SU-DHL-6 (cell line): ENCODE results near the gene FBXW11.

Source experiments
- H2AFZ ChIP-seq: fragments of 200-600 bp; sonication (generic); 2 replicates; pipeline ENCODE4 v1.6.1; 2014; ENCODE audit warnings: low read depth, mild to moderate bottlenecking, moderate library complexity, mixed read lengths, antibody characterized with exemption, low read length; ENCODE audit not compliant: severe bottlenecking
- H3F3A ChIP-seq: fragments of 200-600 bp; shearing (Covaris generic); 2 replicates; pipeline ENCODE4 v1.6.0; 2016; ENCODE audit warnings: antibody characterized with exemption, mild to moderate bottlenecking; ENCODE audit not compliant: insufficient read depth
- H3K27ac ChIP-seq: fragments of 200-600 bp; sonication (generic); 2 replicates; pipeline ENCODE4 v1.5.1; 2016; ENCODE audit warnings: low read depth, mild to moderate bottlenecking, low read length, moderate library complexity, mixed read lengths
- H3K27me3 ChIP-seq: fragments of 200-600 bp; sonication (generic), shearing (Covaris generic); 2 replicates; pipeline ENCODE4 v1.6.0; 2014; ENCODE audit warnings: mild to moderate bottlenecking, low read length
- H3K36me3 ChIP-seq: fragments of 200-600 bp; sonication (generic); 2 replicates; pipeline ENCODE4 v1.6.1; 2014; ENCODE audit warnings: mild to moderate bottlenecking, low read length, mixed read lengths
- H3K4me2 ChIP-seq: fragments of 300-600, 200-600 bp; shearing (Covaris generic), sonication (generic); 2 replicates; pipeline ENCODE4 v1.6.0; 2014; ENCODE audit warnings: low read length, low read depth, mild to moderate bottlenecking; ENCODE audit not compliant: poor library complexity, severe bottlenecking
- H3K4me3 ChIP-seq: fragments of 200-600 bp; sonication (generic); 2 replicates; pipeline ENCODE4 v1.5.1; 2014; ENCODE audit warnings: antibody characterized with exemption, low read length, mild to moderate bottlenecking, mixed read lengths; ENCODE audit not compliant: insufficient read depth, poor library complexity, severe bottlenecking
- H3K79me2 ChIP-seq: fragments of 200-600 bp; sonication (generic); 2 replicates; pipeline ENCODE4 v1.6.1; 2014; ENCODE audit warnings: mild to moderate bottlenecking, low read length, moderate library complexity; ENCODE audit not compliant: insufficient read depth
- H3K9ac ChIP-seq: fragments of 200-600 bp; sonication (generic); 2 replicates; pipeline ENCODE4 v1.7.0; 2014; ENCODE audit warnings: mild to moderate bottlenecking, low read length
- H3K9me2 ChIP-seq: fragments of 200-600 bp; sonication (generic); replicated peaks from 2 replicates; pipeline ENCODE4 v1.6.1; 2014; ENCODE audit warnings: low read length; ENCODE audit not compliant: insufficient read depth
- H3K9me3 ChIP-seq: fragments of 200-600 bp; sonication (generic); 2 replicates; pipeline ENCODE4 v1.6.1; 2014; ENCODE audit warnings: low read length, mixed read lengths; ENCODE audit not compliant: insufficient read depth
- H4K20me1 ChIP-seq: fragments of 200-600 bp; sonication (generic); 2 replicates; pipeline ENCODE4 v1.6.1; 2014; ENCODE audit warnings: low read depth, mild to moderate bottlenecking, antibody characterized with exemption, low read length, moderate library complexity, mixed read lengths
- EZH2phosphoT487 ChIP-seq: fragments of 200-600 bp; sonication (generic), shearing (Covaris generic); conservative IDR thresholded peaks from 2 replicates; pipeline ENCODE4 v1.6.1; 2018; ENCODE audit warnings: mild to moderate bottlenecking, antibody characterized with exemption, low read length, moderate library complexity, mixed read lengths
- TF ChIP-seq, protein P1 (sequence below): fragments of 200-600 bp; sonication (generic); IDR thresholded peaks from one replicate; pipeline ENCODE4 v1.5.1; 2017; ENCODE audit warnings: antibody characterized with exemption, mild to moderate bottlenecking, low read length, moderate library complexity; ENCODE audit not compliant: insufficient read depth, poor library complexity, severe bottlenecking

Gene FBXW11

GRCh38 chr5:171934586-171934985, 71.9 kb downstream of the FBXW11 start:
- H3K9me2 ChIP-seq, result no peaks in the 10 kb centered on the region
- TF ChIP-seq EZH2phosphoT487, result no peak
- TF ChIP-seq, protein P1, sequence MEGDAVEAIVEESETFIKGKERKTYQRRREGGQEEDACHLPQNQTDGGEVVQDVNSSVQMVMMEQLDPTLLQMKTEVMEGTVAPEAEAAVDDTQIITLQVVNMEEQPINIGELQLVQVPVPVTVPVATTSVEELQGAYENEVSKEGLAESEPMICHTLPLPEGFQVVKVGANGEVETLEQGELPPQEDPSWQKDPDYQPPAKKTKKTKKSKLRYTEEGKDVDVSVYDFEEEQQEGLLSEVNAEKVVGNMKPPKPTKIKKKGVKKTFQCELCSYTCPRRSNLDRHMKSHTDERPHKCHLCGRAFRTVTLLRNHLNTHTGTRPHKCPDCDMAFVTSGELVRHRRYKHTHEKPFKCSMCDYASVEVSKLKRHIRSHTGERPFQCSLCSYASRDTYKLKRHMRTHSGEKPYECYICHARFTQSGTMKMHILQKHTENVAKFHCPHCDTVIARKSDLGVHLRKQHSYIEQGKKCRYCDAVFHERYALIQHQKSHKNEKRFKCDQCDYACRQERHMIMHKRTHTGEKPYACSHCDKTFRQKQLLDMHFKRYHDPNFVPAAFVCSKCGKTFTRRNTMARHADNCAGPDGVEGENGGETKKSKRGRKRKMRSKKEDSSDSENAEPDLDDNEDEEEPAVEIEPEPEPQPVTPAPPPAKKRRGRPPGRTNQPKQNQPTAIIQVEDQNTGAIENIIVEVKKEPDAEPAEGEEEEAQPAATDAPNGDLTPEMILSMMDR, result no peak
- no peak overlapping the region for H3K4me3 ChIP-seq
- H3K9me3 ChIP-seq, result no peaks in the 10 kb centered on the region
- no peaks in the 10 kb centered on the region; the same call in 1 of the 2 replicates for H3F3A ChIP-seq
- H2AFZ ChIP-seq, result no peak overlapping the region
- no peak overlapping the region for H3K27ac ChIP-seq
- peaks cover 85% of the 10 kb centered on the region for H3K79me2 ChIP-seq
- H3K36me3 ChIP-seq, result no peaks in the 10 kb centered on the region
- no peaks in the 10 kb centered on the region for H3K27me3 ChIP-seq
- H3K4me2 ChIP-seq, result no peak overlapping the region
- 0 out of 2 replicates have a peak, but pooled peaks cover 3% of the 10 kb centered on the region for H4K20me1 ChIP-seq
- no peak overlapping the region for H3K9ac ChIP-seq

DNA sequence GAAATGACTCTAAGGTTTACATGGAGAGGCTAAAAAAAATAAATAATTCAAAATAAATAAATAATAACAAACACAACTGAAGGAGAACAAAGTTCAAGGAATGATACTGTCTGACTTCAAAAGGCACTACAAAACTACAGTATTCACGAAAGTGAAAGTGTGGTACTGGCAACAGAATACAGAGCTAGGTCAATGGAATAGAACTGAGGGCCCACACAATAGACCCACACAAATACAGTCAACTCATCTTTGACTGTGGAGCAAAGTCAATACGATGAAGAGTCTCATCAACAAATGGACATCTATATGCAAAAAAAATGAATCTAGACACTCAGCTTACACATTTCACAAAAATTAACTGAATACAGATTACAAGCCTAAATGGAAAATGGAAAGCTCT, 75.3 kb downstream of the FBXW11 start:
- H3K36me3 ChIP-seq, result 0 out of 2 replicates have a peak, but pooled peaks cover under 1% of the 10 kb centered on the region
- H4K20me1 ChIP-seq, result 0 out of 2 replicates have a peak, but pooled peaks cover 4% of the 10 kb centered on the region
- TF ChIP-seq EZH2phosphoT487, result no peak
- TF ChIP-seq, protein P1, result no peak
- H3K4me2 ChIP-seq, result peak overlapping the region; percentile 26
- H2AFZ ChIP-seq, result no peak overlapping the region
- no peak overlapping the region for H3K27ac ChIP-seq
- H3F3A ChIP-seq, result no peaks in the 10 kb centered on the region; the same call in 1 of the 2 replicates
- H3K27me3 ChIP-seq, result no peaks in the 10 kb centered on the region
- 0 out of 2 replicates have a peak, but pooled peaks cover 1% of the 10 kb centered on the region for H3K9me3 ChIP-seq
- H3K9ac ChIP-seq, result no peak overlapping the region
- no peak overlapping the region for H3K4me3 ChIP-seq
- no peaks in the 10 kb centered on the region for H3K9me2 ChIP-seq
- H3K79me2 ChIP-seq, result peaks cover 87% of the 10 kb centered on the region

DNA sequence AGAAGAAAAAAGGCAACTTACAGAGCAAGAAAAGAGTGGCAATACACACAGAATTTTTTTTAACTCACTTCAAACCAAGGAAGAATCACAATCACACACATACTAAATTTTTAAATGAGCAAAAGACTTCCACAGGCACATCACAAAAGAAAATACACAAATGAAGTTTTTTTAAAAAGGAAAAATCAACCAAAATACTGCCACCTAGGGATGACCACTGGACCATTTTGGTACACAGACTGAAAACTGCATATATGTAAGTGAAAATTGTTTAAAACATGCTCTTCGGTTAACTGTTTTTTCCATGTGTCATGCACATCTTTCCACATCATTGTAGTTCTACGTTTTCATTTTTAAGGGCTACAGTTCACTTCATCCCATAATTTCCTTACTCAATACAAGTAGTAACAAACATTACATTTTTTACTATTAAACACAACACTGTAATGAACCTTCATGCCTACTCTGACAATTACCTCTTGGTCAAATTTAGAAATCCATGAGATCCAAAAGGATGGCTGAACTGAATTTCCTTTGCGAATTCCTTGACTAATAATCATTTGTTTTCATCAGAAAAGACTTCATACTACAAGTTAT, 79.0 kb downstream of the FBXW11 start:
- Histone ChIP-seq H3K27ac (no peak overlapping the region), H3K27me3 (no peaks in the 10 kb centered on the region), H3K4me2 (no peak overlapping the region), H4K20me1 (peaks cover 10% of the 10 kb centered on the region), H3F3A (no peaks in the 10 kb centered on the region), H3K4me3 (no peak overlapping the region), H3K9ac (no peak overlapping the region), H2AFZ (no peak overlapping the region), H3K79me2 (peaks cover 88% of the 10 kb centered on the region), H3K36me3 (0 out of 2 replicates have a peak, but pooled peaks cover 2% of the 10 kb centered on the region), H3K9me3 (0 out of 2 replicates have a peak, but pooled peaks cover 4% of the 10 kb centered on the region), H3K9me2 (no peaks in the 10 kb centered on the region)
- no peak for TF ChIP-seq EZH2phosphoT487
- TF ChIP-seq, protein P1, result peak; percentile 37
